HepG2 (cell line): ENCODE data around the gene SLC6A12. TPM values are rescaled to one million over a fixed set of nuclear protein-coding genes. Genes with fewer than 3 reads are reported as not detected.

Experiments
- ATAC-seq: fragments of 200-7000 bp; cut with Tn5 transposase; 3 replicates; pipeline ENCODE4 v1.9.1; 2020; ENCODE audit warnings: mild to moderate bottlenecking, moderate library complexity
- BruUV-seq: library from RNA; stranded (reverse); fragments of 400-500 nt; replicated peaks from 2 replicates; lab custom pipeline; 2021; lab: Mats Ljungman, UMichigan
- CTCF ChIA-PET: fragments of 300-600 bp; formaldehyde crosslinking; extraction: SDS; loops from one replicate; lab custom pipeline; 2021; ENCODE audit warnings: low total read pairs, inconsistent platforms, low intra/inter-chr PET ratio; lab: Yijun Ruan, JAX
- POLR2A ChIA-PET: fragments of 350-600 bp; sonication (Branson Sonifier 250); formaldehyde crosslinking; loops from one replicate; lab custom pipeline; 2020; ENCODE audit warnings: antibody characterized with exemption, inconsistent platforms; lab: Yijun Ruan, JAX
- DNase-seq: peaks from one replicate; pipeline ENCODE4 v3.0.0-alpha.2; 2015; ENCODE audit warnings: low spot score
- FAIRE-seq: peaks from 3 replicates; lab custom pipeline; 2011; peaks lifted over from hg19 to GRCh38; lab: Jason Lieb, UNC
- H2AFZ ChIP-seq: one replicate; pipeline ENCODE4 v1.6.1; 2011; ENCODE audit warnings: low read length, inconsistent platforms
- H3K27ac ChIP-seq: fragments of 300-600 bp; 3 replicates; pipeline ENCODE4 v1.8.0; 2011; ENCODE audit warnings: mixed run types, mild to moderate bottlenecking, mixed read lengths, low read length, inconsistent platforms; ENCODE audit not compliant: insufficient read depth; ENCODE audit errors: extremely low read length
- H3K27me3 ChIP-seq, 2 experiments: fragments of 200-600 bp in 1 of 2; 2 replicates in 1 of 2; 3 replicates in 1 of 2; pipeline versions ENCODE4 v1.6.0 to v1.8.0; 2011; ENCODE audit warnings: low read length in 2 of 2, mild to moderate bottlenecking in 2 of 2, moderate library complexity in 2 of 2, inconsistent platforms in 1 of 2; ENCODE audit not compliant: insufficient read depth in 2 of 2, control insufficient read depth in 1 of 2
- H3K36me3 ChIP-seq, 2 experiments: fragments of 200-600 bp in 1 of 2; replicated peaks in 1 of 2; 2 replicates in 1 of 2; 3 replicates in 1 of 2; pipeline versions ENCODE4 v1.5.1 to v1.8.0; 2011; ENCODE audit warnings: low read length in 2 of 2, inconsistent platforms in 1 of 2; ENCODE audit not compliant: insufficient read depth in 2 of 2, control insufficient read depth in 1 of 2
- H3K4me1 ChIP-seq: 2 replicates; pipeline ENCODE4 v1.5.1; 2012; ENCODE audit warnings: low read length, inconsistent platforms; ENCODE audit not compliant: insufficient read depth
- H3K4me2 ChIP-seq: 2 replicates; pipeline ENCODE4 v1.6.0; 2011; ENCODE audit warnings: low read depth, low read length, inconsistent platforms
- H3K4me3 ChIP-seq, 3 experiments: fragments of 200-600 bp in 1 of 3; sonication (generic), shearing (Covaris generic) in 1 of 3; replicated peaks in 1 of 3; 2 replicates each; pipeline ENCODE4 v1.5.1; 2011 to 2016; ENCODE audit warnings: low read length in 3 of 3, inconsistent platforms in 2 of 3, low read depth in 2 of 3, mild to moderate bottlenecking in 2 of 3, control low read depth in 1 of 3, mixed read lengths in 1 of 3; ENCODE audit not compliant: insufficient read depth in 1 of 3
- H3K79me2 ChIP-seq: one replicate; pipeline ENCODE4 v1.6.1; 2011; ENCODE audit warnings: low read length, inconsistent platforms; ENCODE audit not compliant: insufficient read depth
- H3K9ac ChIP-seq: 2 replicates; pipeline ENCODE4 v1.6.0; 2011; ENCODE audit warnings: mild to moderate bottlenecking, low read depth, low read length, inconsistent platforms; ENCODE audit not compliant: insufficient read depth
- H3K9me3 ChIP-seq: 2 replicates; pipeline ENCODE4 v1.5.1; 2012; ENCODE audit warnings: mild to moderate bottlenecking, low read length
- H4K20me1 ChIP-seq: 2 replicates; pipeline ENCODE4 v1.6.0; 2011; ENCODE audit warnings: inconsistent platforms, mild to moderate bottlenecking, low read length, moderate library complexity; ENCODE audit not compliant: insufficient read depth
- AGO2 ChIP-seq: fragments of 200-400 bp; formaldehyde crosslinking; optimal IDR thresholded peaks from 2 replicates; pipeline ENCODE3; 2017; ENCODE audit warnings: mild to moderate bottlenecking, low read depth, low read length, moderate library complexity
- RARG ChIP-seq: sonication (generic); formaldehyde crosslinking; IDR thresholded peaks from 2 replicates; pipeline ENCODE4 v1.4.0; 2020; ENCODE audit warnings: low read depth, mild to moderate bottlenecking, missing genetic modification reagents
- ZMYM3 ChIP-seq: sonication (generic); formaldehyde crosslinking; IDR thresholded peaks from 2 replicates; pipeline ENCODE4 v1.5.1; 2020; ENCODE audit warnings: mild to moderate bottlenecking, missing genetic modification reagents
- ZNF749 ChIP-seq: sonication (generic); formaldehyde crosslinking; IDR thresholded peaks from 2 replicates; pipeline ENCODE4 v1.8.0; 2022; ENCODE audit warnings: mild to moderate bottlenecking, missing genetic modification reagents, moderate library complexity, borderline replicate concordance
- WGBS: methylation state at CpG from one replicate; pipeline ENCODE4 v1.1.6; 2017; ENCODE audit warnings: low lambda C conversion rate; 5-methylcytosine and 5-hydroxymethylcytosine counted together
- in situ Hi-C: cut with HindIII; loops from 2 replicates; pipeline ENCODE4 v1.10.0; 2017; ENCODE audit warnings: low pct_unique_long_range_greater_than_20kb; ENCODE audit not compliant: extremely low pct_ligation_motif_present
- intact Hi-C: fragments of 100-400 bp; cut with micrococcal nuclease; formaldehyde crosslinking; loops from one replicate; pipeline ENCODE4 v1.10.0; 2022; ENCODE audit not compliant: unreplicated experiment
- polyA plus RNA-seq, 8 experiments: library from polyadenylated mRNA; depleted of rRNA in 3 of 8; stranded (reverse) in 7 of 8; unstranded in 1 of 8; fragments of >200 nt; fragmentation: Illumina TruSeq in 4 of 8; extraction: Trizol in 4 of 8; gene quantifications; 2 replicates each; pipeline versions ENCODE4 v1.2.1 to v1.2.3, GENCODE V29; 2011 to 2016; ENCODE audit warnings: low read depth in 4 of 8, missing spikeins in 1 of 8, mixed read lengths in 1 of 8; ENCODE audit not compliant: insufficient read depth in 1 of 8
- total RNA-seq, 5 experiments: library from RNA; depleted of rRNA; stranded (reverse); fragments of >200 nt; fragmentation: Illumina TruSeq; extraction: Trizol; gene quantifications; 2 replicates each; pipeline ENCODE4 v1.2.3, GENCODE V29; 2016; ENCODE audit warnings: low read depth in 1 of 5

SLC6A12 gene
- total and polyA plus RNA-seq, 2 of the 13 experiments (the other 11 are each of a cell fraction or from before 2014, with no cell fraction given) = 3.7 to 18.8 TPM

DNA sequence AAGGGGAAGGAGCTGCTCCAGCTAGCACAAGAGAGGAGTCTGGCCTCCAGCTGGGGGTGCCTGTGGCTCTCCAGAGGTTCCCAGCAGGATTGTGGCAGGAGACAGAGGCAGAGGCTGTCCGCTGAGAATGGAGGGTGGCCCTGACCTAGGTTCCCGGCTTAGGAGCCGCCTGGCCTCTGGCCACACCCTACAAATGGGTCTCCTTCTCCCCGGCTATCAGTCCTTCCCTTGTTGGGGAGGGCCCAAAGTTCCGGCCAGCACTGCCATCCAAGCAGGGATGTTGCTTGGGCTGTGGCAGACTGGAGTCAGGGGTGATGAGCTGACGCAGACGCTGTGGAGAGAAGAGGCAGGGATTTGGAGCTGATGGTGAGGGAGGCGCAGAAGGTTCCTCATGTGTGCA is 23.1 kb downstream of the SLC6A12 start:
- in situ Hi-C loops (no loop called here), intact Hi-C loops (no loop called here)
- CTCF ChIA-PET = no interaction called here
- H3K79me2 ChIP-seq = no peaks in the 10 kb centered on the region
- ATAC-seq (no peak), DNase-seq (no peak), FAIRE-seq (no peak)
- BruUV-seq = no TSS peak
- H3K4me3 ChIP-seq = no peak overlapping the region
- H3K9ac ChIP-seq = no peak overlapping the region
- POLR2A ChIA-PET = interaction anchor here (1.0 kb wide), 1 partner anchor 19 kb away, joined by 4 read pairs; no protein-coding TSS in a partner anchor
- TF ChIP-seq AGO2 = peak; percentile 26
- no peak for TF ChIP-seq ZNF749 (CRISPR knock-in tag)
- no peak overlapping the region for H3K27ac ChIP-seq
- peaks cover 6% of the 10 kb centered on the region; the same call in 1 of the 2 replicates for H3K4me1 ChIP-seq
- no peaks in the 10 kb centered on the region for H4K20me1 ChIP-seq
- peaks cover 2 to 3% of the 10 kb centered on the region in 2 experiments; a peak in 3 of 5 replicates for H3K27me3 ChIP-seq
- no peak overlapping the region for H3K4me2 ChIP-seq
- H3K36me3 ChIP-seq = no peaks in the 10 kb centered on the region
- H2AFZ ChIP-seq = no peak overlapping the region
- H3K9me3 ChIP-seq = no peaks in the 10 kb centered on the region
- 92% methylated on average over 6 of the region's 8 CpGs for WGBS

DNA sequence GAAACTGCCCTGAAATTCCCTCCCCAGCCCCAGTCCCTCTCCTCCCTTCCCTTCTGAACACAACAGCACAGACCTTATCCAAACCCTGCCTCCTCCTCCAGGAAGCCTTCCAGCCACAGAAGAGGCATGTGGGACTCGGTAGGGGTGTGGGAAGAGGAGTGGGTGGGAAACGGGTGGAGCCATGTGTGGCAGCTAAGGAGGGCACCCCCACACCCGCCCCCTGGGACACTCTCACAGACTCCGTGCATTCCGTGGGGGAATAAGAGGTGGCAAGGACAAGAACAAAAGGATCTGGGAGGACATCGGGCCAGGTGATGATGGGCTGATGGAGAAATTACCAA is 24.4 kb downstream of the SLC6A12 start:
- DNase-seq (no peak), ATAC-seq (no peak), FAIRE-seq (no peak)
- in situ Hi-C loops = no loop called here
- 62% methylated on average over 6 of the region's 6 CpGs for WGBS
- H4K20me1 ChIP-seq = no peaks in the 10 kb centered on the region
- peak overlapping the region; percentile 77; the same call in 1 of the 2 replicates for H3K4me2 ChIP-seq
- H3K36me3 ChIP-seq = no peaks in the 10 kb centered on the region
- no peaks in the 10 kb centered on the region for H3K9me3 ChIP-seq
- H3K27ac ChIP-seq = no peak overlapping the region
- BruUV-seq = no TSS peak
- intact Hi-C loops = no loop called here
- ChIA-PET CTCF (interaction anchor here (1.1 to 1.7 kb wide), 3 partner anchors 20 to 30 kb away, joined by 3 to 11 read pairs (median 3); no protein-coding TSS in a partner anchor), POLR2A (interaction anchor here (1.0 to 1.2 kb wide), 2 partner anchors 21 to 24 kb away, joined by 5 to 8 read pairs; no protein-coding TSS in a partner anchor)
- H2AFZ ChIP-seq = no peak overlapping the region
- TF ChIP-seq ZMYM3 (CRISPR knock-in tag) = 0 out of 2 replicates have a peak, but pooled peaks have one; percentile 19
- TF ChIP-seq RARG = no peak
- TF ChIP-seq, all 625 proteins: peak for 1
- Histone ChIP-seq H3K4me1 (peaks cover 6% of the 10 kb centered on the region; the same call in 1 of the 2 replicates), H3K4me3 (no peak overlapping the region; a peak in 1 of 6 replicates), H3K9ac (no peak overlapping the region), H3K79me2 (no peaks in the 10 kb centered on the region), H3K27me3 (peaks cover 6 to 12% of the 10 kb centered on the region in 2 experiments; a peak in 3 of 5 replicates)
